NCI-H82 treated with DMSO at 0.1 percent for 48 hours (cell line): ENCODE results near the gene COQ2.
"Not testable (repeated sequence)": the region's sequence is repeated elsewhere in the genome, so short reads cannot be mapped to it uniquely, and the experiment has no call there.

ENCODE experiments used
- DNase-seq: peaks from one replicate; lab custom pipeline; 2025; ENCODE audit not compliant: unreplicated experiment; lab: John Stamatoyannopoulos, UW

COQ2 gene

GRCh38 chr4:83285055-83285407 is 433 bp upstream of the COQ2 start:
- DNase-seq = no peak

- DNase-seq = no peak
These were observed 1.4 kb downstream of the COQ2 start for GRCh38 chr4:83283181-83283580.

- DNase-seq = no peak
These were observed 2.5 kb downstream of the COQ2 start for GRCh38 chr4:83282049-83282535.

GRCh38 chr4:83281307-83281706 is 3.3 kb downstream of the COQ2 start:
- DNase-seq = no peak

GRCh38 chr4:83276299-83277040 is 8.1 kb downstream of the COQ2 start:
- no peak for DNase-seq

GRCh38 chr4:83273926-83274325 is 10.7 kb downstream of the COQ2 start:
- DNase-seq = not testable (repeated sequence)

- no peak for DNase-seq
These were observed 11.7 kb downstream of the COQ2 start for GRCh38 chr4:83272900-83273299.

GRCh38 chr4:83269256-83269655 is 15.3 kb downstream of the COQ2 start:
- DNase-seq = no peak

- DNase-seq = no peak
These were observed 16.1 kb downstream of the COQ2 start for GRCh38 chr4:83268491-83268890.

- DNase-seq = no peak
These were observed 16.6 kb downstream of the COQ2 start for GRCh38 chr4:83267830-83268475.

- DNase-seq = no peak
These were observed 17.3 kb downstream of the COQ2 start for GRCh38 chr4:83267121-83267829.

- DNase-seq = no peak
These were observed 17.9 kb downstream of the COQ2 start for GRCh38 chr4:83266689-83267088.

GRCh38 chr4:83263106-83263505 is 21.5 kb downstream of the COQ2 start:
- DNase-seq = no peak

- no peak for DNase-seq
These were observed 21.9 kb downstream of the COQ2 start for GRCh38 chr4:83262682-83263081.

GRCh38 chr4:83261307-83261706 is 23.3 kb downstream of the COQ2 start:
- no peak for DNase-seq

- no peak for DNase-seq
These were observed 25.0 kb downstream of the COQ2 start for GRCh38 chr4:83259586-83259985.

GRCh38 chr4:83258461-83258860 is 26.1 kb downstream of the COQ2 start:
- DNase-seq = no peak

GRCh38 chr4:83257811-83258210 is 26.8 kb downstream of the COQ2 start:
- DNase-seq = no peak

GRCh38 chr4:83255584-83255983 is 29.0 kb downstream of the COQ2 start:
- no peak for DNase-seq

- peak; percentile 52 for DNase-seq
These were observed 31.7 kb downstream of the COQ2 start for GRCh38 chr4:83252782-83253405.

GRCh38 chr4:83251447-83251830 is 33.2 kb downstream of the COQ2 start:
- DNase-seq = no peak
